Thyroid gland (tissue), 4 donors: ENCODE measurements around the gene ZNF627. TPM values are rescaled to one million over a fixed set of nuclear protein-coding genes. Genes with fewer than 3 reads are reported as not detected.
"Not testable (repeated sequence)": the region's sequence is repeated elsewhere in the genome, so short reads cannot be mapped to it uniquely, and the experiment has no call there.

Experiments used
- DNase-seq, 2 donors: peaks; one replicate each; pipeline ENCODE4 v3.0.0-alpha.2; 2019
- H3K27ac ChIP-seq, 3 donors: fragments of 200-600 bp; sonication (generic); 1 replicate in 2 of 3; 2 replicates in 1 of 3; pipeline ENCODE4 v1.5.1; 2016 to 2019; ENCODE audit warnings: mild to moderate bottlenecking in 1 of 3, moderate library complexity in 1 of 3
- H3K27me3 ChIP-seq: fragments of 200-600 bp; sonication (generic); one replicate; pipeline ENCODE4 v1.5.1; 2019
- H3K36me3 ChIP-seq, 2 donors: fragments of 200-600 bp; sonication (generic); one replicate each; pipeline ENCODE4 v1.5.1; 2016 to 2019
- H3K4me1 ChIP-seq, 2 donors: fragments of 200-600 bp; sonication (generic); one replicate each; pipeline ENCODE4 v1.5.1; 2017 to 2019
- H3K4me3 ChIP-seq, 3 donors: fragments of 200-600 bp; sonication (generic); replicated peaks in 1 of 3; 1 replicate in 2 of 3; 2 replicates in 1 of 3; pipeline ENCODE4 v1.5.1; 2016; ENCODE audit warnings: mild to moderate bottlenecking in 1 of 3
- H3K9me3 ChIP-seq: fragments of 200-600 bp; sonication (generic); one replicate; pipeline ENCODE4 v1.5.1; 2017
- CTCF ChIP-seq, 6 experiments: fragments of 200-600 bp in 3 of 6; fragments of 450-650 bp in 3 of 6; sonication (generic) in 3 of 6; IDR thresholded peaks; one replicate each; pipeline ENCODE4 v1.5.1; 2016 to 2019; ENCODE audit warnings: antibody characterized with exemption in 6 of 6, mild to moderate bottlenecking in 2 of 6, inconsistent platforms in 1 of 6, moderate library complexity in 1 of 6
- POLR2A ChIP-seq, 2 donors: fragments of 450-650 bp; IDR thresholded peaks; one replicate each; pipeline ENCODE4 v1.6.1; 2017; ENCODE audit warnings: antibody characterized with exemption in 2 of 2, mild to moderate bottlenecking in 2 of 2, moderate library complexity in 1 of 2
- WGBS, 2 donors: methylation state at CpG; one replicate each; pipeline ENCODE4 v1.1.5; 2017; 5-methylcytosine and 5-hydroxymethylcytosine counted together
- intact Hi-C: fragments of 100-400 bp; cut with DNase I; formaldehyde crosslinking; loops from one replicate; pipeline ENCODE4 v1.15.1; 2023
- total RNA-seq, 4 donors: library from RNA; depleted of rRNA; stranded (reverse); fragments of >200 nt; gene quantifications; one replicate each; pipeline ENCODE4 v1.2.3, GENCODE V29; 2016

ZNF627 gene
- total RNA-seq, 4 donors from 2014 or later: 14.5 to 24.3 (median 21.7) TPM

GRCh38 chr19:11598103-11598483 is 810 bp downstream of the ZNF627 start:
- Histone ChIP-seq H3K4me1 (peaks cover 13 to 22% of the 10 kb centered on the region in 2 donors), H3K27me3 (no peaks in the 10 kb centered on the region), H3K4me3 (peak overlapping the region in 2 of 3 donors; percentile 52 to 98), H3K36me3 (no peaks in the 10 kb centered on the region), H3K9me3 (no peaks in the 10 kb centered on the region), H3K27ac (peak overlapping the region in 1 of 3 donors; percentile 94)
- no peak for DNase-seq
- 60 to 71% methylated on average over 10 of the region's 10 CpGs for WGBS, 2 donors
- intact Hi-C loops: no loop called here
- TF ChIP-seq CTCF (IDR thresholded peaks at IDR 0.05) (no peak), POLR2A (IDR thresholded peaks at IDR 0.05) (no peak)

GRCh38 chr19:11598746-11599145 is 1.5 kb downstream of the ZNF627 start:
- intact Hi-C loops: no loop called here
- H3K9me3 ChIP-seq: no peaks in the 10 kb centered on the region
- no peak overlapping the region for H3K27ac ChIP-seq
- WGBS, 2 donors: 93 to 97% methylated on average over 2 of the region's 2 CpGs
- H3K36me3 ChIP-seq: no peaks in the 10 kb centered on the region
- DNase-seq: no peak
- no peak overlapping the region for H3K4me3 ChIP-seq
- peaks cover 13 to 22% of the 10 kb centered on the region in 2 donors for H3K4me1 ChIP-seq
- H3K27me3 ChIP-seq: no peaks in the 10 kb centered on the region
- TF ChIP-seq POLR2A (IDR thresholded peaks at IDR 0.05): no peak
- no peak for TF ChIP-seq CTCF (IDR thresholded peaks at IDR 0.05)

- H3K27me3 ChIP-seq, H3K9me3 ChIP-seq, H3K36me3 ChIP-seq, intact Hi-C loops, DNase-seq, H3K4me3 ChIP-seq, H3K27ac ChIP-seq: not testable (repeated sequence)
- 91 to 94% methylated on average over 8 of the region's 8 CpGs for WGBS, 2 donors
- peaks cover 17 to 22% of the 10 kb centered on the region in 2 donors for H3K4me1 ChIP-seq
Observed at GRCh38 chr19:11599704-11600103, 2.4 kb downstream of the ZNF627 start.

- Histone ChIP-seq H3K27me3 (no peaks in the 10 kb centered on the region), H3K36me3 (peaks cover 0 to 4% of the 10 kb centered on the region in 2 donors), H3K4me1 (peaks cover 4 to 9% of the 10 kb centered on the region in 2 donors), H3K4me3 (no peak overlapping the region), H3K27ac (no peak overlapping the region), H3K9me3 (no peaks in the 10 kb centered on the region)
- WGBS, 2 donors: 96 to 98% methylated on average over 6 to 8 of the region's 8 CpGs
- DNase-seq: no peak
- intact Hi-C loops: no loop called here
- no peak for TF ChIP-seq CTCF (IDR thresholded peaks at IDR 0.05)
- no peak for TF ChIP-seq POLR2A (IDR thresholded peaks at IDR 0.05)
Observed at GRCh38 chr19:11606484-11606883, 9.2 kb downstream of the ZNF627 start.

- no peaks in the 10 kb centered on the region for H3K27me3 ChIP-seq
- no peaks in the 10 kb centered on the region for H3K9me3 ChIP-seq
- H3K27ac ChIP-seq: no peak overlapping the region
- no peak overlapping the region for H3K4me3 ChIP-seq
- TF ChIP-seq POLR2A (IDR thresholded peaks at IDR 0.05) (no peak), CTCF (IDR thresholded peaks at IDR 0.05) (no peak)
- H3K36me3 ChIP-seq: peaks cover 15 to 21% of the 10 kb centered on the region in 2 donors
- 88 to 100% methylated on average over 1 of the region's 1 CpG for WGBS, 2 donors
- intact Hi-C loops: no loop called here
- H3K4me1 ChIP-seq: peaks cover 0 to 9% of the 10 kb centered on the region in 2 donors
- DNase-seq: no peak
Observed at GRCh38 chr19:11611730-11612129, 14.4 kb downstream of the ZNF627 start.
